Measurements from ENCODE around the gene CT47A1. TPM values are rescaled to one million over a fixed set of nuclear protein-coding genes. Genes with fewer than 3 reads are reported as not detected.
"Not testable (repeated sequence)": the region's sequence is repeated elsewhere in the genome, so short reads cannot be mapped to it uniquely, and the experiment has no call there.

Gene CT47A1
- total RNA-seq (not detected), polyA plus RNA-seq (not detected)
- long read RNA-seq, donor 1, result 0 reads
- long read RNA-seq, donor 2, result 0 reads
- long read RNA-seq, donor 3, result 0 reads
- long read RNA-seq, donor 4, result 0 reads
- long read RNA-seq, donor 5, result 0 reads
- long read RNA-seq, donor 6, result 0 reads
- long read RNA-seq, donor 7, result 0 reads
- long read RNA-seq, donor 8, result 0 reads
- long read RNA-seq, donor 9, result 0 reads
- long read RNA-seq, donor 10, result 0 reads

DNA sequence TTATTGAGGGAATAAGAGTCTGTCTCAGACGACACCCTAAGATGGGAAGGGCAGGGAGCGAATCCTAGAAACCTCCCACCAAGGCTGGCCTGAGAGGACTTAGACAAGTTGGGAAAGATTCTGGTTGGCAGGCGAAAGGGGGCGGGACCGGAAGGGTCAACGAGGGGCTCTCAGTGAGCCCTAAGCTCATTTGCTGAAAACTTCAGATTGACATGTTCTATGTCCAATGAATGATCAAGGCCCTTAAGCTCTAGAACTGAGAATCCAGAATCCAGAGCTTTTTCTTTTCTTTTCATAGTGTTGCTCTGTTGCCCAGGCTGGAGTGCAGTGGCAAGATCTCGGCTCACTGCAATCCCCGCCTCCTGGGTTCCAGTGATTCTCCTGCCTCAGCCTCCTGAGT lies at the start of gene CT47A1:
CT47A1 (minus strand) TSS at position 101 of the 400 bp plus-strand sequence. CDS start 231 bp downstream, outside the sequence.
- WGBS, result no CpG with 5 or more reads among the region's 8 CpGs
- H3K9me3 ChIP-seq (ENCODE audit: control insufficient read depth in 2 of 2, insufficient read depth in 1 of 2, low read length in 1 of 2); H3K4me3 ChIP-seq (ENCODE audit: low read length in 2 of 2); H3K27me3 ChIP-seq (ENCODE audit: control insufficient read depth in 2 of 2, insufficient read depth in 1 of 2, low read length in 1 of 2); H3K36me3 ChIP-seq (ENCODE audit: control insufficient read depth in 2 of 2, insufficient read depth in 2 of 2, low read length in 1 of 2); DNase-seq (ENCODE audit: low read depth in 6 of 9, low spot score in 9 of 9); H3K27ac ChIP-seq (ENCODE audit: low read depth in 1 of 2, low read length in 1 of 2); H3K4me1 ChIP-seq (ENCODE audit: control insufficient read depth in 2 of 2, insufficient read depth in 2 of 2, low read length in 2 of 2): not testable (repeated sequence)

DNA sequence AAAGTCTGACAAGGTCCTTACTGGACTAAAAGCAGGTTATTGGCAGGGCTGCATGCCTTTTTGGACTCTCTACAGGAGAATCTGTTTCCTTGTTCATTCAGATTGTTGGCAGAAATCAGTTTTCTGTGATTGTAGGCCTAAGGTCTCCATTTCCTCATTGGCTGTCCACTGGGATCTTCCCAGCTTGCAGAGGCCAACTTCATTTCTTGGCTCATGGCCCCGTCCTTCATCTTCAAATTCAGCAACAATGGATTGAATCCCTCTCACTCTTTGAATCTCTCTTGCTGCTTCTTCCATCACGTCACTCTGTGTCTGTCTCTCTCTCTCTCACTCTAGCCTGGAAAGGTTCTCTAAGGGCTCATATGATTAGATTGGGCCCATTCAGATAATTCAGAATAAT lies 47.0 kb upstream of the CT47A1 start:
- Histone ChIP-seq H3K27ac (ENCODE audit: low read depth in 1 of 2, low read length in 1 of 2) (no peak overlapping the region), H3K36me3 (ENCODE audit: control insufficient read depth in 2 of 2, insufficient read depth in 2 of 2, low read length in 1 of 2) (no peaks in the 10 kb centered on the region), H3K9me3 (ENCODE audit: control insufficient read depth in 2 of 2, insufficient read depth in 1 of 2, low read length in 1 of 2) (no peaks in the 10 kb centered on the region), H3K27me3 (ENCODE audit: control insufficient read depth in 2 of 2, insufficient read depth in 1 of 2, low read length in 1 of 2) (no peaks in the 10 kb centered on the region), H3K4me1 (ENCODE audit: control insufficient read depth in 2 of 2, insufficient read depth in 2 of 2, low read length in 2 of 2) (no peaks in the 10 kb centered on the region), H3K4me3 (ENCODE audit: low read length in 2 of 2) (no peak overlapping the region)
- no peak for DNase-seq (ENCODE audit: low read depth in 6 of 9, low spot score in 9 of 9)
- 84% methylated on average over 2 of the region's 2 CpGs for WGBS

DNA sequence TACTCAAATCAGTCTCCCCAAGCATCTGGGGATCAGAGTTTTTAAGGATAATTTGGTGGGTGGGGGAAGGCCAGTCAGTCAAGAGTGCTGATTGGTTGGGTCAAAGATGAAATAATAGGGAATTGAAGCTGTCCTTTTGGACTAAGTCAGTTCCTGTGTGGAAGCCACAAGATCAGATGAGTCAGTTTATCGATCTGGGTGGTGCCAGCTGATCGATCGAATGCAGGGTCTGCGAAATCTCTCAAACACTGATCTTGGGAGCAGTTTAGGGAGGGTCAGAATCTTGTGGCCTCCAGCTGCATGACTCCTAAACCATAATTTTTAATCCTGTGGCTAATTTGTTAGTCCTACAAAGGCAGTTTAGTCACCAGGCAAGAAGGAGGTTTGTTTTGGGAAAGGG lies 44.5 kb upstream of the CT47A1 start:
- 97% methylated on average over 4 of the region's 4 CpGs for WGBS
- H3K4me3 ChIP-seq (ENCODE audit: low read length in 2 of 2), result no peak overlapping the region
- H3K27ac ChIP-seq (ENCODE audit: low read depth in 1 of 2, low read length in 1 of 2), result no peak overlapping the region
- no peak for DNase-seq (ENCODE audit: low read depth in 6 of 9, low spot score in 9 of 9)
- H3K9me3 ChIP-seq (ENCODE audit: control insufficient read depth in 2 of 2, insufficient read depth in 1 of 2, low read length in 1 of 2), result no peaks in the 10 kb centered on the region
- H3K27me3 ChIP-seq (ENCODE audit: control insufficient read depth in 2 of 2, insufficient read depth in 1 of 2, low read length in 1 of 2), result no peaks in the 10 kb centered on the region
- no peaks in the 10 kb centered on the region for H3K4me1 ChIP-seq (ENCODE audit: control insufficient read depth in 2 of 2, insufficient read depth in 2 of 2, low read length in 2 of 2)
- no peaks in the 10 kb centered on the region for H3K36me3 ChIP-seq (ENCODE audit: control insufficient read depth in 2 of 2, insufficient read depth in 2 of 2, low read length in 1 of 2)

DNA sequence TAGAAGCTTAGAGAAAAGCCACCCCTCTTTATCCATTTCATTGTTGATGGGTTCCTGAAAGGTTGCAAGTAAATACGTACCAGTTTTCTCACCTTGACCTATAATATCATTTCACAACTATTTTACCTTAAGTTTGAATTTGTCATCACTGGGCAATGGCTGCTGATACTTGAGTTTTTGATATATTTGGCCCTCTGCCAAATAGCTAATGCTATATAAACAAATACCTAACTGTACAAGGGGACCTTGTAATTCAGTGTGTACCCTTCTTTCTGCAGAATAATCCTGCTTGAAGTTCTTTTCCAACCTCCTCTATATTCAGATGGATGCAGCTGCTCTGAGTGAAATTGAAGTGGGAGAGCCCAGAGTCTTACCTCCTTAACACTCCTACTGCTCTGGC lies 42.9 kb upstream of the CT47A1 start:
- WGBS, result 88% methylated on average over 1 of the region's 1 CpG

DNA sequence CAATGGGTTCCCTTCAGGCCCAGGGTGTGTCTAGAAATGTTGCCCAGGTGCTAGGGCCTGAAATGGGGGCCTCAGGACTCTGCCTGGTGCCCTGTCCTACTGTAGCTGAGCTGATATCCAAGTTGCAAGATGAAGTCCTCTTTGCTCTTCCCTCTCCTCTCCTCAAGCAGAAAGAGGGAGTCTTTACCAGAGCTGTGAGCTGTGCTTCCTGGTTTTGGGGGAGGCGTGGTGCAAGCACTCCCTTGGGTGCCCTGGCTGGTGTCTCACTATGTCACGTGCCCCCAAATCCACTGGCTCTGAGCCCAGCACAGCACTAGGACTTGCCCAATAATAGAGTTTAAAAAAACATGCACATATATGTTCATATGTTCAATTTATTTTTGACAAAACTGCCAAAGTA lies 29.3 kb upstream of the CT47A1 start:
- no peak for DNase-seq (ENCODE audit: low read depth in 6 of 9, low spot score in 9 of 9)
- WGBS, result 96% methylated on average over 2 of the region's 2 CpGs
- H3K36me3 ChIP-seq (ENCODE audit: control insufficient read depth in 2 of 2, insufficient read depth in 2 of 2, low read length in 1 of 2), result no peaks in the 10 kb centered on the region
- H3K4me1 ChIP-seq (ENCODE audit: control insufficient read depth in 2 of 2, insufficient read depth in 2 of 2, low read length in 2 of 2), result no peaks in the 10 kb centered on the region
- H3K27me3 ChIP-seq (ENCODE audit: control insufficient read depth in 2 of 2, insufficient read depth in 1 of 2, low read length in 1 of 2), result no peaks in the 10 kb centered on the region
- no peaks in the 10 kb centered on the region for H3K9me3 ChIP-seq (ENCODE audit: control insufficient read depth in 2 of 2, insufficient read depth in 1 of 2, low read length in 1 of 2)
- no peak overlapping the region for H3K4me3 ChIP-seq (ENCODE audit: low read length in 2 of 2)
- no peak overlapping the region for H3K27ac ChIP-seq (ENCODE audit: low read depth in 1 of 2, low read length in 1 of 2)

More for the DNA sequence above, 42.9 kb upstream of the CT47A1 start:
- Histone ChIP-seq H3K36me3 (ENCODE audit: control insufficient read depth in 2 of 2, insufficient read depth in 2 of 2, low read length in 1 of 2) (no peaks in the 10 kb centered on the region), H3K27ac (ENCODE audit: low read depth in 1 of 2, low read length in 1 of 2) (no peak overlapping the region), H3K27me3 (ENCODE audit: control insufficient read depth in 2 of 2, insufficient read depth in 1 of 2, low read length in 1 of 2) (no peaks in the 10 kb centered on the region), H3K4me1 (ENCODE audit: control insufficient read depth in 2 of 2, insufficient read depth in 2 of 2, low read length in 2 of 2) (no peaks in the 10 kb centered on the region), H3K4me3 (ENCODE audit: low read length in 2 of 2) (no peak overlapping the region), H3K9me3 (ENCODE audit: control insufficient read depth in 2 of 2, insufficient read depth in 1 of 2, low read length in 1 of 2) (no peaks in the 10 kb centered on the region)
- DNase-seq (ENCODE audit: low read depth in 6 of 9, low spot score in 9 of 9), result no peak

DNA sequence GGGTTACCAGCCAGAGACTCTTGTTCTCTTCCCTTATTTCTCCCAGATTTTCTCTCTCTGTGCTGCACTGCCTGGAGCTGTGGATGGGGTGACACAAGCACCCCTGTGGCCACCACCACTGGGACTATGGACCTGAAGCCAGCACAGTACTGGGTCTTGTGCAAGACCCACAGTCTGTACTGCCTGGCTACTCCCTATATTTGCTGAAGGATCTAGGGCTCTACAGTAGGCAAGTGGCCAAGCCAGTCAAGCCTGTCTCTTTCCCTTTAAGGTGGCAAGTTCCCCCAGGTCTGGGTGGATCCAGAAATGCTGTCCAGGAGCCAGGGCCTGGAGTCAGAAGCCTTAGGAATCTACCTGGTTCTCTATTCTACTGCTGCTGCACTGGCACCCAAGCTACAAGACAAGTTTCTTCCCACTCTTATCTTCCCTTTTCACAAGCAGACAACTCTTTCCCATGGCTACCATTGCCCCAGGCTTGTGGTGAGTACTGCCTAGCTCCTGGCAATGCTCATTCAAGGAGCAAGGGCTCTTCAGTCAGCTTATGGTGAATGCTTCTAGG lies 28.4 kb upstream of the CT47A1 start:
- no peaks in the 10 kb centered on the region for H3K27me3 ChIP-seq (ENCODE audit: control insufficient read depth in 2 of 2, insufficient read depth in 1 of 2, low read length in 1 of 2)
- DNase-seq (ENCODE audit: low read depth in 6 of 9, low spot score in 9 of 9), result no peak
- H3K4me3 ChIP-seq (ENCODE audit: low read length in 2 of 2), result no peak overlapping the region
- no peaks in the 10 kb centered on the region for H3K4me1 ChIP-seq (ENCODE audit: control insufficient read depth in 2 of 2, insufficient read depth in 2 of 2, low read length in 2 of 2)
- H3K36me3 ChIP-seq (ENCODE audit: control insufficient read depth in 2 of 2, insufficient read depth in 2 of 2, low read length in 1 of 2), result no peaks in the 10 kb centered on the region
- H3K9me3 ChIP-seq (ENCODE audit: control insufficient read depth in 2 of 2, insufficient read depth in 1 of 2, low read length in 1 of 2), result no peaks in the 10 kb centered on the region
- H3K27ac ChIP-seq (ENCODE audit: low read depth in 1 of 2, low read length in 1 of 2), result no peak overlapping the region

DNA sequence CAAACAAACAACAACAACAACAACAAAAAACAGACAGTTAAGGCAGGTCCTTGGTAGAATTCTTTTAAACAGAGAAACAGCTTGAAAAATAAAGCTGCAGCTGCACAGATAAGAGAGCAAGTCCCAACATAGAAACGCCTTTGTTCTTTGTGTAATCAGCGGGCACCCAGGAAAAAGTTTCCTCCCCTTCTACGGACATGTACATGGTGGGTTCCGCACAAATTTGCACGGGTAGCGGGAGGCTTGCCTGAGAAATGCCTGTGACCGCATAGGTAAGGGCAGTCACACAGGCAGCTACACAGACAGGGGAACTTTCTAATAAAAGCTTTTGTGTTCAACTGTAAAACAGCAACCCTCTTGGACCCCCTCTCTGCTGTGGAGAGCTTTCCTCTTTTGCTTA lies 25.7 kb upstream of the CT47A1 start:
- H3K4me3 ChIP-seq (ENCODE audit: low read length in 2 of 2), result no peak overlapping the region
- H3K27ac ChIP-seq (ENCODE audit: low read depth in 1 of 2, low read length in 1 of 2), result no peak overlapping the region
- no peaks in the 10 kb centered on the region for H3K36me3 ChIP-seq (ENCODE audit: control insufficient read depth in 2 of 2, insufficient read depth in 2 of 2, low read length in 1 of 2)
- 96% methylated on average over 7 of the region's 7 CpGs for WGBS
- no peaks in the 10 kb centered on the region for H3K4me1 ChIP-seq (ENCODE audit: control insufficient read depth in 2 of 2, insufficient read depth in 2 of 2, low read length in 2 of 2)
- H3K9me3 ChIP-seq (ENCODE audit: control insufficient read depth in 2 of 2, insufficient read depth in 1 of 2, low read length in 1 of 2), result no peaks in the 10 kb centered on the region
- DNase-seq (ENCODE audit: low read depth in 6 of 9, low spot score in 9 of 9), result no peak
- H3K27me3 ChIP-seq (ENCODE audit: control insufficient read depth in 2 of 2, insufficient read depth in 1 of 2, low read length in 1 of 2), result no peaks in the 10 kb centered on the region

DNA sequence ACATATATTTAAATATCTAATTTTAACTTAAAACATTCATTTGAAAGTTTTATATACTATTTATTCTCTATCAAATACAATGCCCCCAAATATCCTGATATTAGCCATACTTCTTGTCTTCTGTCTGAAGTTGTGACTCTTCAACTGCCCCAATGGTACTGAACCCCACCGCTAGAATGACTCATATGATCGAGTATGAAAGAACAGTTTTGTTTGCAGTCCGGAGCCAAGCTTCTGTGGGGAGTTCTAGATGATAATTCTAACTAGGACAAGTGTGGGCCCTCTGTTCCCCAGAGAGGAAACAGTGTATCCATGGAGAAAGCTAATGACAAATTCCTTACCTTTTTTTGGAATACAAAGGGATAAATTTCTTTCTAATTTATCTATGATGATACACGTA lies 24.7 kb upstream of the CT47A1 start:
- Histone ChIP-seq H3K4me3 (ENCODE audit: low read length in 2 of 2) (no peak overlapping the region), H3K27ac (ENCODE audit: low read depth in 1 of 2, low read length in 1 of 2) (no peak overlapping the region), H3K27me3 (ENCODE audit: control insufficient read depth in 2 of 2, insufficient read depth in 1 of 2, low read length in 1 of 2) (no peaks in the 10 kb centered on the region), H3K36me3 (ENCODE audit: control insufficient read depth in 2 of 2, insufficient read depth in 2 of 2, low read length in 1 of 2) (no peaks in the 10 kb centered on the region), H3K9me3 (ENCODE audit: control insufficient read depth in 2 of 2, insufficient read depth in 1 of 2, low read length in 1 of 2) (no peaks in the 10 kb centered on the region), H3K4me1 (ENCODE audit: control insufficient read depth in 2 of 2, insufficient read depth in 2 of 2, low read length in 2 of 2) (no peaks in the 10 kb centered on the region)
- 95% methylated on average over 4 of the region's 4 CpGs for WGBS
- no peak for DNase-seq (ENCODE audit: low read depth in 6 of 9, low spot score in 9 of 9)

DNA sequence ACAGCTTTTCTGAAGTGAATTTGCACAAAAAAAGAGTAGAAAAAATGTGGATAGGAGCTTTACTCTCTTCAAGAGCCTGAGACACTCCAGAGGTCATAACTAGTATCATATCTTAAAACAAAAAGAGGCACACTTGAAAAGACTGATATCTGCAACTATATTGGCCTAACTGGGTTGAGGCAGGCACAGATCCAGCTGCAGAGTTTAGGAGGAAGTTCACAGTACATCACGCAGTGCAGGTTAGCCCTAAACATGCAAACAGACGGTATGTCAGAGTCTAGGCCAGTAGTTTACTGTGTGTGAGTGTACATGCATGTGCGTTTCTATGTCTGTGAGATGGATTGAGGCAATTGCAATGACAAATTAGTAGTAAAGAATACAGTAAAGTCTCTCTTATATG lies 24.2 kb upstream of the CT47A1 start:
- no peaks in the 10 kb centered on the region for H3K27me3 ChIP-seq (ENCODE audit: control insufficient read depth in 2 of 2, insufficient read depth in 1 of 2, low read length in 1 of 2)
- WGBS, result 85% methylated on average over 3 of the region's 3 CpGs
- no peak for DNase-seq (ENCODE audit: low read depth in 6 of 9, low spot score in 9 of 9)
- no peak overlapping the region for H3K27ac ChIP-seq (ENCODE audit: low read depth in 1 of 2, low read length in 1 of 2)
- no peaks in the 10 kb centered on the region for H3K4me1 ChIP-seq (ENCODE audit: control insufficient read depth in 2 of 2, insufficient read depth in 2 of 2, low read length in 2 of 2)
- no peaks in the 10 kb centered on the region for H3K9me3 ChIP-seq (ENCODE audit: control insufficient read depth in 2 of 2, insufficient read depth in 1 of 2, low read length in 1 of 2)
- H3K36me3 ChIP-seq (ENCODE audit: control insufficient read depth in 2 of 2, insufficient read depth in 2 of 2, low read length in 1 of 2), result no peaks in the 10 kb centered on the region
- H3K4me3 ChIP-seq (ENCODE audit: low read length in 2 of 2), result no peak overlapping the region
